HFFc6 (cell line): ENCODE data around the gene CCP110. TPM values are rescaled to one million over a fixed set of nuclear protein-coding genes. Genes with fewer than 3 reads are reported as not detected.

Experiments
- DNase-seq: peaks from one replicate; pipeline ENCODE4 v3.0.0-alpha.2; 2018
- H3K27ac Mint-ChIP-seq: 2 replicates; pipeline ENCODE4 v1.8.0; 2020; ENCODE audit warnings: mild to moderate bottlenecking, mixed read lengths
- H3K27me3 Mint-ChIP-seq: 2 replicates; pipeline ENCODE4 v1.8.0; 2021; ENCODE audit warnings: mild to moderate bottlenecking, moderate library complexity, mixed read lengths; ENCODE audit not compliant: insufficient read depth
- H3K36me3 Mint-ChIP-seq: 2 replicates; pipeline ENCODE4 v1.8.0; 2021; ENCODE audit warnings: low read depth, mixed read lengths
- H3K4me1 Mint-ChIP-seq: 2 replicates; pipeline ENCODE4 v1.8.0; 2020; ENCODE audit warnings: low read depth, mixed read lengths
- H3K4me3 Mint-ChIP-seq: 2 replicates; pipeline ENCODE4 v1.8.0; 2020; ENCODE audit warnings: mild to moderate bottlenecking, moderate library complexity, mixed read lengths
- H3K9me3 Mint-ChIP-seq: 2 replicates; pipeline ENCODE4 v1.8.0; 2020; ENCODE audit warnings: mild to moderate bottlenecking, mixed read lengths
- total RNA-seq, 6 experiments: library from RNA; stranded (reverse); fragmentation: NEBNext Ultra II Directional; extraction: Animal tissue kit (Norgen Biotek cat#: 25700); gene quantifications; 2 replicates in 1 of 6; 3 replicates in 5 of 6; pipeline ENCODE4 v1.2.3, GENCODE V29; 2021
- TF ChIP-seq, protein P1 (sequence below): fragments of 200-600 bp; sonication (generic); IDR thresholded peaks from 2 replicates; pipeline ENCODE4 v1.5.0; 2021; ENCODE audit warnings: antibody characterized with exemption, mild to moderate bottlenecking

Gene CCP110
- total RNA-seq, 6 experiments from 2014 or later, result 12.7 to 18.2 (median 16.5) TPM

DNA sequence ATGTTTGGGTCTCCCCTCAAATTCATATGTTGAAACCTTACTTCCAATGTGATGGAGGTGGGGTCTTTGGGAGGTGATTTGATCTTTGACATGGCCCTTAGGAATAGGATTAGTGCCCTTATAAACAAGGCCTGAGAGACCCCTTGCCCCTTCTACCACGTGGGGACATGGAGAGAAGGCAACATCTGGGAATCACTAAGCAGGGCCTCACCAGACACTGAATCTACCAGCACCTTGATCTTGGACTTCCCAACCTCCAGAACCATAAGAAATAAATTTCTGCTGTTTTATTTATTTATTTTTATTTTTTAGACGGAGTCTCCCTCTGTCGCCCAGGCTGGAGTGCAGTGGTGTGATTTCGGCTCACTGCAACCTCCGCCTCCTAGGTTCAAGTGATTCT lies 42.0 kb upstream of the CCP110 start:
- TF ChIP-seq, protein P1, sequence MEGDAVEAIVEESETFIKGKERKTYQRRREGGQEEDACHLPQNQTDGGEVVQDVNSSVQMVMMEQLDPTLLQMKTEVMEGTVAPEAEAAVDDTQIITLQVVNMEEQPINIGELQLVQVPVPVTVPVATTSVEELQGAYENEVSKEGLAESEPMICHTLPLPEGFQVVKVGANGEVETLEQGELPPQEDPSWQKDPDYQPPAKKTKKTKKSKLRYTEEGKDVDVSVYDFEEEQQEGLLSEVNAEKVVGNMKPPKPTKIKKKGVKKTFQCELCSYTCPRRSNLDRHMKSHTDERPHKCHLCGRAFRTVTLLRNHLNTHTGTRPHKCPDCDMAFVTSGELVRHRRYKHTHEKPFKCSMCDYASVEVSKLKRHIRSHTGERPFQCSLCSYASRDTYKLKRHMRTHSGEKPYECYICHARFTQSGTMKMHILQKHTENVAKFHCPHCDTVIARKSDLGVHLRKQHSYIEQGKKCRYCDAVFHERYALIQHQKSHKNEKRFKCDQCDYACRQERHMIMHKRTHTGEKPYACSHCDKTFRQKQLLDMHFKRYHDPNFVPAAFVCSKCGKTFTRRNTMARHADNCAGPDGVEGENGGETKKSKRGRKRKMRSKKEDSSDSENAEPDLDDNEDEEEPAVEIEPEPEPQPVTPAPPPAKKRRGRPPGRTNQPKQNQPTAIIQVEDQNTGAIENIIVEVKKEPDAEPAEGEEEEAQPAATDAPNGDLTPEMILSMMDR, result no peak
- Mint-ChIP-seq H3K27ac (no peak overlapping the region), H3K4me3 (no peak overlapping the region), H3K36me3 (no peaks in the 10 kb centered on the region), H3K4me1 (no peaks in the 10 kb centered on the region), H3K9me3 (no peaks in the 10 kb centered on the region), H3K27me3 (peaks cover 20% of the 10 kb centered on the region)
- DNase-seq, result no peak

DNA sequence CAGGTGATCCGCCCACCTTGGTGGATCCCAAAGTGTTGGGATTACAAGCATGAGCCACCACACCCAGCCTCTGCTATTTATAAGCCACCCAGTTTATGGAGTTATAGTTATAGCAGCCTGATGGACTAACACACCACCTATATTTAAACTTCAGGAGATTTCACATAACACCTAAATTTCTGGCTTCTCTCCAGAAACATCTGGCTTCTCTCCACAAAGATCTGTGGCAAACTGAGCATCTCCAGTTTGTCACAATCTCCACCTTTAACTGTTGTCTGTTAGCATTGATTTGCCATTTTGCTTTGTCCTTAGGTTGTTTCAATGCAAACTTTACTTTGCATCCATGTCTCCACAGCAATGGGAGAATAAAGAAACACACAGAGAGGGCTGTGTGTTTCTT lies 41.5 kb upstream of the CCP110 start:
- Mint-ChIP-seq H3K4me1 (no peaks in the 10 kb centered on the region), H3K27me3 (peaks cover 20% of the 10 kb centered on the region), H3K9me3 (no peaks in the 10 kb centered on the region), H3K36me3 (no peaks in the 10 kb centered on the region), H3K27ac (no peak overlapping the region), H3K4me3 (no peak overlapping the region)
- DNase-seq, result no peak
- TF ChIP-seq, protein P1, result no peak

DNA sequence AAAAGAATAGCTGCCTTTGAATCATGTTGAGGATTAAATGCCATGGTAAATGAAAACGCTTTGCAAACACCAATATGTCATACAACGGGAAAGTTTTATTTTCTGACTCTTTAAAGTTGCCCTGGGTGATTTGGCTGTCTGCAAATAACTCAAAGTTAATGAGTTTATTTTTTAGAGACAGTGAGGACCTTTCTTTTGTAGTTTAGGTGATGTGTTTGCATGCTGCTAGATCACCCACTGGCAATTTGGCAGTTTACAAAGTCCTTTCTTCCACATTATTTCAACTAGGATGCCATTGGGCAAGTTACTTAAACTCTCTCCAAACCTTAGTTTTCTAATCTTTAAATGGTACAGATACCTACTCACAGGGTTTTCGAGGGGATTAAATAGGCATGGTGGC lies 39.6 kb upstream of the CCP110 start:
- H3K4me3 Mint-ChIP-seq, result no peak overlapping the region
- no peak overlapping the region for H3K27ac Mint-ChIP-seq
- H3K36me3 Mint-ChIP-seq, result no peaks in the 10 kb centered on the region
- TF ChIP-seq, protein P1, result no peak
- H3K9me3 Mint-ChIP-seq, result no peaks in the 10 kb centered on the region
- no peak for DNase-seq
- H3K27me3 Mint-ChIP-seq, result peaks cover 20% of the 10 kb centered on the region
- no peaks in the 10 kb centered on the region for H3K4me1 Mint-ChIP-seq

DNA sequence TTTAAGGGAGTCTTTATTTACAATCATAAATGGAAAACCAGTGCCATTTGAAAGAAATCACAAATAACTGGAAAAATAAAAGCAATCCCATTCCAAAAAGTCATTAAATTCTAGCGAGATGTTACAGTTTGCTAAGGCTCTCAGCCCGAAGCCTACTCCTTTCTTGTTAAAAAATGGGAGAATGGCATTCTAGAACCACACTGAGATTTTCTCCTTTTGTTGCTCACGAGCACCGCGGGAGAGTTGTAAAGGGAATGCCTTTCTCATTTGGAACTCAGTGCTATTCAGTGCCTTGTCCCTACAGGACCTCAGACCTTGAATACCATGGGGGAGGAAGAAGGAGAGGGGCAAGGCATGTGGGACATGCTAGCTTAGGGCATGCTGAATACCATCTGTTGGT lies 38.1 kb upstream of the CCP110 start:
- no peak for DNase-seq
- Mint-ChIP-seq H3K27ac (no peak overlapping the region), H3K4me1 (no peaks in the 10 kb centered on the region), H3K36me3 (no peaks in the 10 kb centered on the region), H3K4me3 (no peak overlapping the region), H3K27me3 (peaks cover 20% of the 10 kb centered on the region), H3K9me3 (no peaks in the 10 kb centered on the region)
- TF ChIP-seq, protein P1, result no peak

DNA sequence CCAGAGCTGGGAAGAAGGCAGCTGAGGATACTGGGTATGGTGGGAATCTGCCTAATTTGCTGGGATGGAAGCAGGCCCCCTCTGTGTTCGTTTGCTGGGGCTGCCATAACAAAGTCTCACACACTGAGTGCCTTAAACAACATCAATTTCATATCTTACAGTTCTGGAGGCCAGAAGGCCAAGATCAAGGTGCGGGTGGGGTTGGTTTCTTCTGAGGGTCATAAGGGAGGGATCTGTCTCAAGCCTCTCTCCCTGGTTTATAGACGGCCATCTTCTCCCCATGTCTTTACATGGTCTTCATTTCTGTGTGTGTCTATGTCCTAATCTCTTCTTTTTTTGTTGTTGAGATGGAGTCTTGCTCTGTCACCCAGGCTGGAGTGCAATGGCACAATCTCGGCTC lies 37.7 kb upstream of the CCP110 start:
- Mint-ChIP-seq H3K4me1 (no peaks in the 10 kb centered on the region), H3K27me3 (peaks cover 20% of the 10 kb centered on the region), H3K9me3 (no peaks in the 10 kb centered on the region), H3K4me3 (no peak overlapping the region), H3K36me3 (no peaks in the 10 kb centered on the region), H3K27ac (no peak overlapping the region)
- DNase-seq, result no peak
- TF ChIP-seq, protein P1, result no peak

DNA sequence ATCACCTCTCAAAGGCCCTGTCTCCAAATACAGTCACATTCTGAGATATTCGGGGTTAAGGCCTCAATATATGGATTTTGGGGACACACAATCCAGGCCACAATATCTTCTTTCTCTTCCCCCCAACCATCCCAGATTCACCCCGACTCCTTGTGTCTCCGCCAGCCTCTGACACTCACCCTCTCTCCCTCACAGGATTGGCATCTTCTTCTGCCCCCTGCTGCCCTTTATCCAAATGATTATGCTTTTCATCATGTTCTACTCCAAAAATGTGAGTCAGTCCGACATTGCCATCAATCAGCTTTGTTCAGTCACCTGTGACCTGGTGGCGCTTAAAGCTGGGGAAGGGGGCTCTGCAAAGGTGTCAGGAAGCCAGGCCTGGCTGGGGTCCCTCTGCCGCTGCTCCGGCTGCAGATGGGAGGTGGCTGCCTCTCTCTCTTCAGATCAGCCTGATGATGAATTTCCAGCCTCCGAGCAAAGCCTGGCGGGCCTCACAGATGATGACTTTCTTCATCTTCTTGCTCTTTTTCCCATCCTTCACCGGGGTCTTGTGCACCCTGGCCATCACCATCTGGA lies 36.9 kb upstream of the CCP110 start:
- no peak for DNase-seq
- no peaks in the 10 kb centered on the region for H3K9me3 Mint-ChIP-seq
- H3K4me1 Mint-ChIP-seq, result no peaks in the 10 kb centered on the region
- H3K27ac Mint-ChIP-seq, result no peak overlapping the region
- peaks cover 20% of the 10 kb centered on the region for H3K27me3 Mint-ChIP-seq
- TF ChIP-seq, protein P1, result no peak
- no peak overlapping the region for H3K4me3 Mint-ChIP-seq
- no peaks in the 10 kb centered on the region for H3K36me3 Mint-ChIP-seq
